Epithelial cell of esophagus (primary cell): Measurements from ENCODE around the gene MAST2.
"Not testable (repeated sequence)": the region's sequence is repeated elsewhere in the genome, so short reads cannot be mapped to it uniquely, and the experiment has no call there.

Experiments
- DNase-seq: peaks from one replicate; pipeline ENCODE4 v3.0.0; 2010; ENCODE audit warnings: low read depth
- H3K4me3 ChIP-seq: 2 replicates; pipeline ENCODE4 v1.5.1; 2011; ENCODE audit warnings: mild to moderate bottlenecking, low read length, control low read depth
- CTCF ChIP-seq: IDR thresholded peaks from 2 replicates; pipeline ENCODE4 v1.5.1; 2011; ENCODE audit warnings: low read depth, mild to moderate bottlenecking, low read length, control low read depth, inconsistent platforms; ENCODE audit not compliant: insufficient read depth; ENCODE audit errors: missing control alignments

The MAST2 gene

GRCh38 chr1:45842786-45843185 is 39.4 kb downstream of the MAST2 start:
- TF ChIP-seq CTCF, result no peak
- no peak for DNase-seq
- no peak overlapping the region for H3K4me3 ChIP-seq

GRCh38 chr1:45843474-45843905 is 40.1 kb downstream of the MAST2 start:
- peak; percentile 10 for DNase-seq
- TF ChIP-seq CTCF, result no peak

DNA sequence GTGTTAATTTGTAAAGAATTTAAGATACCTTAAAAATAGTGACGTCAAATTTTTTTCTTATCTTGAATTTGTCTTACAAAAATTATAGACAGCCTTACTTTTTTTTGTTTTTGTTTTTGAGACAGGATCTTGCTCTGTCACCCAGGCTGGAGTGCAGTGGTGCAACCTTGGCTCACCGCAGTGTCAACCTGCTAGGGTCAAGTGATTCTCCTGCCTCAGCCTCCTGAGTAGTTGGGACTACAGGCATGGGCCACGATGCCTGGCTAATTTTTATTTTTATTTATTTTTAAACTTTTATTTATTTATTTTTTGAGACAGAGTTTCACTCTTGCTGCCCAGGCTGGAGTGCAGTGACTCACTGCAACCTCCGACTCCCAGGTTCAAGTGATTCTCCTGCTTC is 40.6 kb downstream of the MAST2 start:
- DNase-seq, H3K4me3 ChIP-seq: not testable (repeated sequence)

More at GRCh38 chr1:45843474-45843905, 40.1 kb downstream of the MAST2 start:
- H3K4me3 ChIP-seq, result no peak overlapping the region

DNA sequence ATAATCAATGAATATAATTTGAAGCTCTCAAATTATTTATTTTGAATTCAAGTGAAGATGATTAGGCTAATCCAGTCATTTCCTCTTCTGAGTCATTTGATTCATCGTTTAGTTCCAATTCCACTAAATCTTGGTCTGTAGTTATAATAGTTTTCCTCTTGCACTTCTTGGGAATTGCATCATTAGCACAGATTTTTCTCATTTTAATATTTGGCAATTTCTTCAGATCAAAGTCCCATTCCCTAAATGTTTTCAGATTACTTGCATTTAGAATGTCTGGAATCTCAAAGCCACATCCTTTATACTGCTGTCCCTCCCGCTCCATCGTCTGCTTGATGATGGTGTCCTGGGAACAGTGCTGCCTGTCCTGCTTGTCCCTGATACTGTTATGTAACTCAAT is 43.5 kb downstream of the MAST2 start:
- H3K4me3 ChIP-seq, result no peak overlapping the region
- DNase-seq, result no peak
- no peak for TF ChIP-seq CTCF

DNA sequence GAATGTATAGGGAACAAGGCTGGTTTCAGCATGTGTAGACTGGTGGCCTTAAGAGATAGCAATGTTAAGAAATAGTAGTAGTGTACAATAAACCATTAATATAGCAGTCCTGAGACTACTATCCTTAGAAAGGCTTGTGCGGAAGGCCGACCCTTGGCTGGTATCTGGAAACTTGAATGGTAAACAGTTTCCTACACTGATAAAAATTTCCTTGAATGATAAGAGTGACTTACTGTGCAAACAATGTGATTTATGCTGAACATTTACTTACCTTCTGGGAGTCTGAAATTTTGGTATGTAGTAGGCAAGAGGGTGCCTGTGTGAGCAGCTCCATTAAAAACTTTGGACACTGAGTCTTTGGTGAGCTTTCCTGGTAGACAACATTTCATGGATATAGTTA is 44.7 kb downstream of the MAST2 start:
- no peak overlapping the region for H3K4me3 ChIP-seq
- no peak for TF ChIP-seq CTCF
- no peak for DNase-seq

DNA sequence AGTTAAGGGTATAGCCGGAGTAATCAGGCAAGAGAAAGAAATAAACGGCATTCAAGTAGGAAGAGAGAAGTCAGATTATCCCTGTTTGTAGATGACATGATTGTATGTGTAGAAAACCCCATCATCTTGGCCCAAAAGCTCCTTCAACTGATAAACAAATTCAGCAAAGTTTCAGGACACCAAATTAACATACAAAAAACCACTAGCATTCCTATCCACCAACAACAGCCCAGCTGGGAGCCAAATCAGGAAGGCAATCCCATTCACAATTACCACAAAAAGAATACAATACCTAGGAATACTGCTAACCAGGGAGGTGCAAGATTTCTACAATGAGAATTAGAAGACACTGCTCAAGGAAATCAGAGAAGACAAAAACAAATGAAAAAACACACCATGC is 45.3 kb downstream of the MAST2 start:
- DNase-seq, result no peak
- no peak for TF ChIP-seq CTCF
- H3K4me3 ChIP-seq, result no peak overlapping the region

DNA sequence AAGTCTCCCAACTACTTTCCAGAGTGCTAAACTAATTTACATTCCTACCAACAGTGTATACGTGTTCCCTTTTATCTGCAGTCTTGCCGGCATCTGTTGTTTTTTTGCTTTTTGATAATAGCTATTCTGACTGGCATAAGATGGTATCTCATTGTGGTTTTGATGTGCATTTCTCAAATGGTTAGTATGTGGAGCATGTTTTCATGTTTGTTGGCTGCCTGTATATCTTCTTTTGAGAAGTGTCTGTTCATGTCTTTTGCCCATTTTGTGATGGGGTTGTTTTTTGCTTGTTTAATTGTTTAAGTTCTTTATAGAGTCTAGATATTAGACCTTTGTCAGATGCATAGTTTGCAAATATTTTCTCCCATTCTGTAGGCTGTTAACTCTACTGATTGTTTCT is 46.6 kb downstream of the MAST2 start:
- no peak overlapping the region for H3K4me3 ChIP-seq
- TF ChIP-seq CTCF, result no peak
- DNase-seq, result no peak

GRCh38 chr1:45854724-45855123 is 51.3 kb downstream of the MAST2 start:
- TF ChIP-seq CTCF, result peak; percentile 19
- no peak overlapping the region for H3K4me3 ChIP-seq
- peak; percentile 24 for DNase-seq
